PC-9 (cell line): ENCODE measurements around the gene LRRC43. TPM values are rescaled to one million over a fixed set of nuclear protein-coding genes. Genes with fewer than 3 reads are reported as not detected.
"Not testable (repeated sequence)": the region's sequence is repeated elsewhere in the genome, so short reads cannot be mapped to it uniquely, and the experiment has no call there.

ENCODE experiments used
- BruUV-seq: library from RNA; stranded (reverse); fragments of 400-500 nt; replicated peaks from 2 replicates; lab custom pipeline; 2021; lab: Mats Ljungman, UMichigan
- CTCF ChIA-PET: fragments of 300-600 bp; sonication (Branson Sonifier 250); formaldehyde crosslinking; loops from one replicate; lab custom pipeline; 2022; ENCODE audit warnings: antibody characterized with exemption; lab: Charles Lee
- POLR2A ChIA-PET: fragments of 300-600 bp; sonication (Branson Sonifier 250); formaldehyde crosslinking; loops from one replicate; lab custom pipeline; 2022; ENCODE audit warnings: antibody characterized with exemption; ENCODE audit not compliant: unreplicated experiment; lab: Charles Lee
- DNase-seq, 2 experiments: peaks; one replicate each; pipeline versions ENCODE4 v3.0.0 to v3.0.0-alpha.2; 2015 to 2022; ENCODE audit warnings: mixed read lengths in 1 of 2
- H2AFZ ChIP-seq: fragments of 200-600 bp; sonication (generic); 2 replicates; pipeline ENCODE4 v1.8.1; 2017; ENCODE audit warnings: antibody characterized with exemption
- H3F3A ChIP-seq: fragments of 200-600 bp; sonication (generic); 2 replicates; pipeline ENCODE4 v1.8.1; 2017; ENCODE audit warnings: antibody characterized with exemption, mild to moderate bottlenecking, low read depth; ENCODE audit not compliant: insufficient read depth
- H3K27ac ChIP-seq: fragments of 200-600 bp; sonication (generic); 2 replicates; pipeline ENCODE4 v1.6.1; 2016; ENCODE audit warnings: mixed run types
- H3K27me3 ChIP-seq: fragments of 200-600 bp; sonication (generic); 2 replicates; pipeline ENCODE4 v1.6.1; 2016; ENCODE audit warnings: low read depth, mixed run types; ENCODE audit not compliant: insufficient read depth
- H3K36me3 ChIP-seq: fragments of 200-600 bp; sonication (generic); 2 replicates; pipeline ENCODE4 v1.6.1; 2016; ENCODE audit warnings: low read depth, mixed run types
- H3K4me1 ChIP-seq: fragments of 200-600 bp; sonication (generic); replicated peaks from 2 replicates; pipeline ENCODE4 v1.6.1; 2016; ENCODE audit warnings: mixed run types; ENCODE audit not compliant: insufficient read depth
- H3K4me2 ChIP-seq: fragments of 200-600 bp; sonication (generic); 2 replicates; pipeline ENCODE4 v1.6.1; 2017; ENCODE audit warnings: mixed run types
- H3K4me3 ChIP-seq: fragments of 200-600 bp; sonication (generic); 2 replicates; pipeline ENCODE4 v1.6.1; 2016; ENCODE audit warnings: mixed run types
- H3K79me2 ChIP-seq: fragments of 200-600 bp; sonication (generic); 2 replicates; pipeline ENCODE4 v1.6.1; 2017; ENCODE audit warnings: low read depth, mixed run types
- H3K9me2 ChIP-seq: fragments of 200-600 bp; sonication (generic); 2 replicates; pipeline ENCODE4 v1.8.1; 2017; ENCODE audit warnings: mild to moderate bottlenecking; ENCODE audit not compliant: insufficient read depth
- H3K9me3 ChIP-seq: fragments of 200-600 bp; sonication (generic); 2 replicates; pipeline ENCODE4 v1.8.1; 2016; ENCODE audit warnings: low read depth; ENCODE audit not compliant: insufficient read depth
- H4K20me1 ChIP-seq: fragments of 200-600 bp; sonication (generic); 2 replicates; pipeline ENCODE4 v1.8.1; 2017; ENCODE audit not compliant: insufficient read depth
- CTCF ChIP-seq: fragments of 200-600 bp; sonication (generic); conservative IDR thresholded peaks from 2 replicates; pipeline ENCODE4 v1.6.1; 2017; ENCODE audit warnings: mixed run types, antibody characterized with exemption, mild to moderate bottlenecking, moderate library complexity
- EZH2 ChIP-seq: fragments of 200-600 bp; sonication (generic); IDR thresholded peaks from 2 replicates; pipeline ENCODE4 v1.8.0; 2017; ENCODE audit warnings: antibody characterized with exemption, low read depth
- intact Hi-C: fragments of 100-400 bp; cut with micrococcal nuclease; formaldehyde crosslinking; loops from one replicate; pipeline ENCODE4 v1.10.0; 2022; ENCODE audit not compliant: unreplicated experiment
- total RNA-seq: library from RNA; stranded (reverse); gene quantifications from 2 replicates; pipeline ENCODE4 v1.2.3, GENCODE V29; 2021

Gene LRRC43
- total RNA-seq, 1 experiment from 2014 or later, result 0.39 TPM

GRCh38 chr12:122200541-122201175, 17.7 kb downstream of the LRRC43 start:
- Histone ChIP-seq H3K9me2 (no peaks in the 10 kb centered on the region), H3K9me3 (no peaks in the 10 kb centered on the region; the same call in 1 of the 2 replicates)

DNA sequence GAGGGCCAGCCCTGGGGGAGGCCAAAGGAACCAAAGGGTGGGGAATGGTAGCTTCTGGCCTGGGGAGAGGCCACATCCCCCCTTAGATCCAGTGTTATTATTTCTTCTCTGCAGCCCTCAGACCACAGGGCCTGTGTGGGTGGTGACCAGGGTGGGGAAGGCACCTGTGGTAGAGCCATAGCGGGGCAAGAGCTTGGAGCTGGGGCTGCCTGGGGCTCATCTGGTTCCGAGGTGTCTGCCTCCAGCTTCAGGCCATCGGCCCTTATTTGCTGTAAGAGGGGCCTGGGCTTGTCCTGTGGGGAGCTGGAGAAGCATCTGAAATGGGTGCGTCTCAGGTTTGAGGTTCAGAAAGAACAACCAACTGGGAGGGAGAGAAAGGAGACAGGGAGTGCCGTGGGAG, 18.5 kb downstream of the LRRC43 start:
- Histone ChIP-seq H3K27ac (no peak overlapping the region), H3K9me3 (no peaks in the 10 kb centered on the region), H3K4me3 (no peak overlapping the region), H4K20me1 (no peaks in the 10 kb centered on the region), H3K4me1 (peaks cover 12% of the 10 kb centered on the region), H3K9me2 (no peaks in the 10 kb centered on the region), H3K36me3 (no peaks in the 10 kb centered on the region), H3K4me2 (no peak overlapping the region), H3F3A (peaks cover 20% of the 10 kb centered on the region; the same call in 1 of the 2 replicates), H3K27me3 (no peaks in the 10 kb centered on the region), H3K79me2 (no peaks in the 10 kb centered on the region), H2AFZ (no peak overlapping the region)
- DNase-seq, result no peak
- POLR2A ChIA-PET, result no interaction called here
- TF ChIP-seq EZH2, result no peak
- BruUV-seq, result no TSS peak
- CTCF ChIA-PET, result no interaction called here
- intact Hi-C loops, result no loop called here

More at GRCh38 chr12:122200541-122201175, 17.7 kb downstream of the LRRC43 start:
- H3K27me3 ChIP-seq, result no peaks in the 10 kb centered on the region
- no peak overlapping the region for H3K4me3 ChIP-seq
- H3K27ac ChIP-seq, result no peak overlapping the region
- H3K79me2 ChIP-seq, result no peaks in the 10 kb centered on the region
- no peak overlapping the region for H3K4me2 ChIP-seq
- H3K36me3 ChIP-seq, result no peaks in the 10 kb centered on the region
- no peak for TF ChIP-seq EZH2
- TF ChIP-seq CTCF, result no peak
- ChIA-PET CTCF (no interaction called here), POLR2A (no interaction called here)
- H4K20me1 ChIP-seq, result no peaks in the 10 kb centered on the region
- no TSS peak for BruUV-seq
- H3K4me1 ChIP-seq, result peaks cover 12% of the 10 kb centered on the region
- no peak overlapping the region for H2AFZ ChIP-seq
- DNase-seq, result no peak
- intact Hi-C loops, result no loop called here
- H3F3A ChIP-seq, result peaks cover 13% of the 10 kb centered on the region; the same call in 1 of the 2 replicates

DNA sequence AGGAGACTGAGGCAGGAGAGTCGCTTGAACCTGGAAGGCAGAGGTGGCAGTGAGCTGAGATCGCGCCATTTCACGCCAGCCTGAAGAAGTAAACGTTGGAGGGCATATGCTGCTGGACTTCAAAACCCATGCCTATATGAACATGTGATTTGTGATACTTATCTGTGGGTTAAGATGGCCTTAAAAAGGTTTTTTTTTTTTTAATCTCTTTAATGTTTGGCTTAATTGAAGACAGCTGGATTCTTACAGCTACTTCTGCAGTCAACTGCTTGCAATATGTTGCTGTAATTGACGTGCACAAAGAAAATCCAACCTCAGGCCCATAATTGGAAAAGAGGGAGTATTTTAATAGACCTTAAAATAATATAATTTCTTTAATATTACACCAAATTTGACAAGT, 19.1 kb downstream of the LRRC43 start:
- H3K27ac ChIP-seq, result no peak overlapping the region
- intact Hi-C loops, result no loop called here
- no peaks in the 10 kb centered on the region for H3K36me3 ChIP-seq
- no peaks in the 10 kb centered on the region for H4K20me1 ChIP-seq
- TF ChIP-seq EZH2 (no peak), CTCF (no peak)
- ChIA-PET POLR2A (no interaction called here), CTCF (no interaction called here)
- no peaks in the 10 kb centered on the region for H3K9me2 ChIP-seq
- H2AFZ ChIP-seq, result no peak overlapping the region
- H3K4me1 ChIP-seq, result peaks cover 12% of the 10 kb centered on the region
- H3K4me2 ChIP-seq, result no peak overlapping the region
- H3K79me2 ChIP-seq, result no peaks in the 10 kb centered on the region
- no peak overlapping the region for H3K4me3 ChIP-seq
- H3K27me3 ChIP-seq, result no peaks in the 10 kb centered on the region
- DNase-seq, result no peak
- no TSS peak for BruUV-seq
- no peaks in the 10 kb centered on the region for H3K9me3 ChIP-seq
- peaks cover 22% of the 10 kb centered on the region; the same call in 1 of the 2 replicates for H3F3A ChIP-seq

DNA sequence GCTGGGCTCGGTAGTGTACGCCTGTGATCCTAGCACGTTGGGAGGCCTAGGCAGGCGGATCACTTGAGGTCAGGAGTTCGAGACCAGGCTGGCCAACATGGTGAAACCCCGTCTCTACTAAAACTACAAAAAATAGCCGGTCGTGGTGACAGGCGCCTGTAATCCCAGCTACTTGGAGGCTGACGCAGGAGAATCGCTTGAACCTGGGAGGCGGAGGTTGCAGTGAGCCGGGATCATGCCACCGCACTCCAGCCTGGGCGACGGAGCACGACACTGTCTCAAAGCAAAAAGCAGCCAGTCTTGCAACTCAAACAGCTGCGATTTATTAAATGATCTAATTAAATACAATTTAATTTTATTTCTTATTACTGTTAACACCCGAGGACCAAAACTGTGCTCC, 19.9 kb downstream of the LRRC43 start:
- H3K79me2 ChIP-seq, H3K9me3 ChIP-seq, H3K9me2 ChIP-seq, H4K20me1 ChIP-seq, POLR2A ChIA-PET, H3K36me3 ChIP-seq, CTCF ChIA-PET, DNase-seq, intact Hi-C loops, H3K27me3 ChIP-seq, H3K4me1 ChIP-seq, H3K27ac ChIP-seq, BruUV-seq: not testable (repeated sequence)
- Histone ChIP-seq H2AFZ (peak overlapping the region; percentile 83; the same call in 1 of the 2 replicates), H3K4me2 (peak overlapping the region; percentile 85), H3F3A (peaks cover 27% of the 10 kb centered on the region; the same call in 1 of the 2 replicates), H3K4me3 (peak overlapping the region; percentile 57)
